Parathyroid adenoma (tissue), 2 donors: ENCODE results near the gene PRAME.

Experiments used
- H2AFZ ChIP-seq: fragments of 300-600 bp; sonication (generic); one replicate; pipeline ENCODE4 v1.7.0; 2017; ENCODE audit warnings: antibody characterized with exemption, mild to moderate bottlenecking
- H3K27ac ChIP-seq: fragments of 300-600 bp; sonication (generic); one replicate; pipeline ENCODE4 v1.7.0; 2017
- H3K27me3 ChIP-seq: fragments of 300-600 bp; sonication (generic); one replicate; pipeline ENCODE4 v1.7.0; 2017; ENCODE audit warnings: low read length; ENCODE audit not compliant: control insufficient read depth, insufficient read depth
- H3K36me3 ChIP-seq: fragments of 300-600 bp; sonication (generic); one replicate; pipeline ENCODE4 v1.7.0; 2017; ENCODE audit warnings: low read length; ENCODE audit not compliant: control insufficient read depth, insufficient read depth
- H3K4me1 ChIP-seq: fragments of 300-600 bp; sonication (generic); one replicate; pipeline ENCODE4 v1.7.0; 2017; ENCODE audit warnings: control low read depth
- H3K4me2 ChIP-seq: fragments of 300-600 bp; sonication (generic); one replicate; pipeline ENCODE4 v1.7.0; 2017; ENCODE audit warnings: low read length
- H3K4me3 ChIP-seq: fragments of 300-600 bp; sonication (generic); one replicate; pipeline ENCODE4 v1.7.0; 2017; ENCODE audit warnings: low read depth, low read length
- H3K79me2 ChIP-seq: fragments of 300-600 bp; sonication (generic); one replicate; pipeline ENCODE4 v1.7.0; 2017; ENCODE audit warnings: control low read depth
- H3K9ac ChIP-seq: fragments of 300-600 bp; sonication (generic); one replicate; pipeline ENCODE4 v1.7.0; 2017; ENCODE audit warnings: mild to moderate bottlenecking
- H3K9me3 ChIP-seq: fragments of 300-600 bp; sonication (generic); one replicate; pipeline ENCODE4 v1.7.0; 2017; ENCODE audit warnings: low read length; ENCODE audit not compliant: control insufficient read depth
- CTCF ChIP-seq: fragments of 300-600 bp; sonication (generic); IDR thresholded peaks from one replicate; pipeline ENCODE4 v1.7.0; 2017; ENCODE audit warnings: antibody characterized with exemption, mild to moderate bottlenecking
- donor health status: primary hyperparathyroidism.

PRAME gene

GRCh38 chr22:22574361-22574760 is 15.3 kb upstream of the PRAME start:
- Histone ChIP-seq H3K27ac (no peak overlapping the region), H3K79me2 (no peaks in the 10 kb centered on the region), H3K9me3 (no peaks in the 10 kb centered on the region), H3K4me1 (no peaks in the 10 kb centered on the region), H3K4me2 (no peak overlapping the region), H3K4me3 (no peak overlapping the region), H3K9ac (no peak overlapping the region), H2AFZ (no peak overlapping the region), H3K36me3 (no peaks in the 10 kb centered on the region), H3K27me3 (no peaks in the 10 kb centered on the region)
- TF ChIP-seq CTCF: no peak

- H3K27me3 ChIP-seq: no peaks in the 10 kb centered on the region
- H3K9ac ChIP-seq: no peak overlapping the region
- no peak overlapping the region for H3K4me3 ChIP-seq
- no peaks in the 10 kb centered on the region for H3K36me3 ChIP-seq
- H3K27ac ChIP-seq: no peak overlapping the region
- H2AFZ ChIP-seq: no peak overlapping the region
- no peak for TF ChIP-seq CTCF
- H3K79me2 ChIP-seq: no peaks in the 10 kb centered on the region
- H3K9me3 ChIP-seq: no peaks in the 10 kb centered on the region
- H3K4me2 ChIP-seq: no peak overlapping the region
- no peaks in the 10 kb centered on the region for H3K4me1 ChIP-seq
These were observed 14.2 kb upstream of the PRAME start for GRCh38 chr22:22573047-22573889.

GRCh38 chr22:22571862-22572261 is 12.8 kb upstream of the PRAME start:
- Histone ChIP-seq H3K27ac (no peak overlapping the region), H3K4me3 (no peak overlapping the region), H3K9ac (no peak overlapping the region), H3K27me3 (no peaks in the 10 kb centered on the region), H3K36me3 (no peaks in the 10 kb centered on the region), H2AFZ (no peak overlapping the region), H3K4me1 (no peaks in the 10 kb centered on the region), H3K4me2 (no peak overlapping the region), H3K79me2 (no peaks in the 10 kb centered on the region), H3K9me3 (no peaks in the 10 kb centered on the region)
- TF ChIP-seq CTCF: no peak

- H3K36me3 ChIP-seq: no peaks in the 10 kb centered on the region
- no peaks in the 10 kb centered on the region for H3K9me3 ChIP-seq
- no peak overlapping the region for H3K27ac ChIP-seq
- H3K79me2 ChIP-seq: no peaks in the 10 kb centered on the region
- H3K4me2 ChIP-seq: no peak overlapping the region
- H3K9ac ChIP-seq: no peak overlapping the region
- no peak overlapping the region for H2AFZ ChIP-seq
- H3K27me3 ChIP-seq: no peaks in the 10 kb centered on the region
- no peak overlapping the region for H3K4me3 ChIP-seq
- TF ChIP-seq CTCF: no peak
- no peaks in the 10 kb centered on the region for H3K4me1 ChIP-seq
These were observed 12.4 kb upstream of the PRAME start for GRCh38 chr22:22571429-22571828.

- no peaks in the 10 kb centered on the region for H3K79me2 ChIP-seq
- H3K9me3 ChIP-seq: no peaks in the 10 kb centered on the region
- no peak overlapping the region for H3K9ac ChIP-seq
- H3K27ac ChIP-seq: no peak overlapping the region
- H3K4me3 ChIP-seq: no peak overlapping the region
- no peak overlapping the region for H2AFZ ChIP-seq
- no peak for TF ChIP-seq CTCF
- H3K27me3 ChIP-seq: no peaks in the 10 kb centered on the region
- no peaks in the 10 kb centered on the region for H3K36me3 ChIP-seq
- H3K4me2 ChIP-seq: no peak overlapping the region
- no peaks in the 10 kb centered on the region for H3K4me1 ChIP-seq
These were observed 10.2 kb upstream of the PRAME start for GRCh38 chr22:22569218-22569617.
